LNCaP clone FGC (cell line): ENCODE results near the gene CHCHD6.

ENCODE experiments used
- DNase-seq: peaks from one replicate; pipeline ENCODE4 v3.0.0-alpha.2; 2011; ENCODE audit warnings: low read depth
- H3K4me3 ChIP-seq: 2 replicates; pipeline ENCODE4 v1.5.1; 2011; ENCODE audit warnings: mild to moderate bottlenecking, low read depth, low read length, control low read depth
- TF ChIP-seq, protein P1 (sequence below): IDR thresholded peaks from 2 replicates; pipeline ENCODE4 v1.5.1; 2012; ENCODE audit warnings: mild to moderate bottlenecking; ENCODE audit not compliant: control insufficient read depth, insufficient read depth; ENCODE audit errors: extremely low read depth

The CHCHD6 gene

DNA sequence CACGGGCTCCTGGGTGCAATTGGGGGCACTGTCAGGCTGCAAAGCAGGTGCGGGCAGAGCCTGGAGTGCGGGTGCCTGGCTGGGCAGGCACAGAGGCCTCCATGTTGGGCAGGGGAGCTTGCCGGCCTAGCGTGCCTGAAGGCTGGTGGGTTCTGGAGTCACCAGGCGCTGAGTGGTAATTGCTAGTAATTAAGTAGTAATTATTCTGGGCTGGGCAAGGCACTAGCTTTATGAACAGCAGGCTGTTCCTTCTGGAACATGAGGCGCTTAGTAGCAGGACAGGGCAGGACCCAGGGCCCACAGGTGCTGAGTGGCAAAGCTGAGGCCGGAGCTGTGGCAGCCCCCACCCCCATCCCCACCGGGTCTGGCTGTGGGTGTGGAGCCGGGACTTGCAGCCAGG lies 304.2 kb downstream of the CHCHD6 start:
- no peak overlapping the region for H3K4me3 ChIP-seq

DNA sequence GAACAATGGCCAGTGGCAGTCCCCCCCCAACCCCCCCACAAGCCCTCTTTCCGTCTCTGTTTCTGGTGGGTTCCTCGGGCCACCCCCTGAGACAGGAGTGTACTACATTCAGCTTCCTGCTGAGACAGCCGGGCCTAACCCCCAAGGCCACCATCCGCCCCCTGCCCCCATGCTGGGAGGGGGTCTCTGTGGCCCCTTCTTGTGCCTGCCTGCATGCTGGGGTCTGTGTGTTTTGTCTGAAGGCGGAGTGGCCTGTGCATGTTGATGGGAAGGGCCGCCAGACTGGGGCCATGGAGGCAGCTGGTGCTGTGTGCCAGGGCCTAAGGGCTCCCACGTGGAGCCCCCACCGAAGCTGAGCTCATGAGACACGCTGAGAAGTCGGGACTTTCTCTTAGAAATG lies 305.5 kb downstream of the CHCHD6 start:
- no peak for DNase-seq
- no peak overlapping the region for H3K4me3 ChIP-seq
- TF ChIP-seq, protein P1, sequence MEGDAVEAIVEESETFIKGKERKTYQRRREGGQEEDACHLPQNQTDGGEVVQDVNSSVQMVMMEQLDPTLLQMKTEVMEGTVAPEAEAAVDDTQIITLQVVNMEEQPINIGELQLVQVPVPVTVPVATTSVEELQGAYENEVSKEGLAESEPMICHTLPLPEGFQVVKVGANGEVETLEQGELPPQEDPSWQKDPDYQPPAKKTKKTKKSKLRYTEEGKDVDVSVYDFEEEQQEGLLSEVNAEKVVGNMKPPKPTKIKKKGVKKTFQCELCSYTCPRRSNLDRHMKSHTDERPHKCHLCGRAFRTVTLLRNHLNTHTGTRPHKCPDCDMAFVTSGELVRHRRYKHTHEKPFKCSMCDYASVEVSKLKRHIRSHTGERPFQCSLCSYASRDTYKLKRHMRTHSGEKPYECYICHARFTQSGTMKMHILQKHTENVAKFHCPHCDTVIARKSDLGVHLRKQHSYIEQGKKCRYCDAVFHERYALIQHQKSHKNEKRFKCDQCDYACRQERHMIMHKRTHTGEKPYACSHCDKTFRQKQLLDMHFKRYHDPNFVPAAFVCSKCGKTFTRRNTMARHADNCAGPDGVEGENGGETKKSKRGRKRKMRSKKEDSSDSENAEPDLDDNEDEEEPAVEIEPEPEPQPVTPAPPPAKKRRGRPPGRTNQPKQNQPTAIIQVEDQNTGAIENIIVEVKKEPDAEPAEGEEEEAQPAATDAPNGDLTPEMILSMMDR = no peak

More for the DNA sequence above, 304.2 kb downstream of the CHCHD6 start:
- TF ChIP-seq, protein P1 = no peak
- no peak for DNase-seq
